ENCODE data around the gene GPR17. TPM values are rescaled to one million over a fixed set of nuclear protein-coding genes. Genes with fewer than 3 reads are reported as not detected.

Gene GPR17
- total RNA-seq, 1 donor from 2014 or later = not detected

- peak; percentile 59 for DNase-seq (ENCODE audit: extremely low spot score, unreplicated experiment)
- no peak overlapping the region for H3K4me3 Mint-ChIP-seq (ENCODE audit: unreplicated experiment)
- no peak overlapping the region for H3K27ac Mint-ChIP-seq (ENCODE audit: unreplicated experiment)
Measured at GRCh38 chr2:127611076-127611925, 34.7 kb upstream of the GPR17 start.

DNA sequence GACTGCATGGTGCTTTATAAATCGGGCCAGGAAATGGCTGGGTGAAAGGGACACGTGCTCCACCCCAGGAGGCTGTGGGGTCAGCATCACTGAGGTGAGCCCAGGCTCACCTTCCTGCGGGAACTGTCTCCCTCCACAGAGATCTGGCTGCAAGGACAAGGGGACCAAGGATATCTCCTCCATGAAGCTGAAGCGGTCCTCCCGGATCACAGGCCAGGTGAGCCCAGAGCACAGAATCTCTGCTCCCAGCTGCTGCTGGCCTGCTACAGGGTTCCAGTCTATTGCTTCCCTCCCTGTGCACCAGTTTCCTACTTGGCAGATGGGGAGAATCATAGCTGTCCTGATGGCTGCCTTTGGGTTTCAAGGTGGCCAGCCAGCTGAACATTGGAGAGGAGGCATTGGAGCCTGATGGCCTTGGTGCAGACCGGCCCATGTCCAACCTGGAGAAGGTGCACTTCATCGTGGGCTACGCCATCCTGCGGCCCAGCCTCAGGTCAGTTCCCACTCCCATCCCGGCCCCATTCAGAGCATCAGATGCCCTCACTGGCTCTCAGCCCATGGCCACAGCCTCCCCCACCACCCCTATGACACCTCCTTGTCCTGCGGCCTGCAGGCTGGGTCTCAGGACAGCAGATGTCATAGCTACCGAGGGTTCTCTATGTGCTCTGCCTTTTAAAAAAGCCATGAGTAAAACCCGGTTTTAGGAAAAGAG lies 33.7 kb upstream of the GPR17 start:
- H3K27me3 Mint-ChIP-seq (ENCODE audit: unreplicated experiment) = no peaks in the 10 kb centered on the region
- H3K4me1 Mint-ChIP-seq (ENCODE audit: unreplicated experiment) = no peaks in the 10 kb centered on the region
- H3K9me3 Mint-ChIP-seq (ENCODE audit: unreplicated experiment) = peaks cover 13% of the 10 kb centered on the region
- no peak overlapping the region for H3K27ac Mint-ChIP-seq (ENCODE audit: unreplicated experiment)
- H3K4me3 Mint-ChIP-seq (ENCODE audit: unreplicated experiment) = no peak overlapping the region
- H3K36me3 Mint-ChIP-seq (ENCODE audit: unreplicated experiment) = peaks cover 3% of the 10 kb centered on the region
- TF ChIP-seq, protein P1, sequence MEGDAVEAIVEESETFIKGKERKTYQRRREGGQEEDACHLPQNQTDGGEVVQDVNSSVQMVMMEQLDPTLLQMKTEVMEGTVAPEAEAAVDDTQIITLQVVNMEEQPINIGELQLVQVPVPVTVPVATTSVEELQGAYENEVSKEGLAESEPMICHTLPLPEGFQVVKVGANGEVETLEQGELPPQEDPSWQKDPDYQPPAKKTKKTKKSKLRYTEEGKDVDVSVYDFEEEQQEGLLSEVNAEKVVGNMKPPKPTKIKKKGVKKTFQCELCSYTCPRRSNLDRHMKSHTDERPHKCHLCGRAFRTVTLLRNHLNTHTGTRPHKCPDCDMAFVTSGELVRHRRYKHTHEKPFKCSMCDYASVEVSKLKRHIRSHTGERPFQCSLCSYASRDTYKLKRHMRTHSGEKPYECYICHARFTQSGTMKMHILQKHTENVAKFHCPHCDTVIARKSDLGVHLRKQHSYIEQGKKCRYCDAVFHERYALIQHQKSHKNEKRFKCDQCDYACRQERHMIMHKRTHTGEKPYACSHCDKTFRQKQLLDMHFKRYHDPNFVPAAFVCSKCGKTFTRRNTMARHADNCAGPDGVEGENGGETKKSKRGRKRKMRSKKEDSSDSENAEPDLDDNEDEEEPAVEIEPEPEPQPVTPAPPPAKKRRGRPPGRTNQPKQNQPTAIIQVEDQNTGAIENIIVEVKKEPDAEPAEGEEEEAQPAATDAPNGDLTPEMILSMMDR (IDR thresholded peaks at IDR 0.05) = no peak
- peak; percentile 76 for DNase-seq (ENCODE audit: extremely low spot score, unreplicated experiment)

More at GRCh38 chr2:127611076-127611925, 34.7 kb upstream of the GPR17 start:
- TF ChIP-seq, protein P1 (IDR thresholded peaks at IDR 0.05) = no peak
- H3K36me3 Mint-ChIP-seq (ENCODE audit: unreplicated experiment) = peaks cover 3% of the 10 kb centered on the region
- peaks cover 2% of the 10 kb centered on the region for H3K4me1 Mint-ChIP-seq (ENCODE audit: unreplicated experiment)
- no peaks in the 10 kb centered on the region for H3K27me3 Mint-ChIP-seq (ENCODE audit: unreplicated experiment)
- H3K9me3 Mint-ChIP-seq (ENCODE audit: unreplicated experiment) = peaks cover 13% of the 10 kb centered on the region

DNA sequence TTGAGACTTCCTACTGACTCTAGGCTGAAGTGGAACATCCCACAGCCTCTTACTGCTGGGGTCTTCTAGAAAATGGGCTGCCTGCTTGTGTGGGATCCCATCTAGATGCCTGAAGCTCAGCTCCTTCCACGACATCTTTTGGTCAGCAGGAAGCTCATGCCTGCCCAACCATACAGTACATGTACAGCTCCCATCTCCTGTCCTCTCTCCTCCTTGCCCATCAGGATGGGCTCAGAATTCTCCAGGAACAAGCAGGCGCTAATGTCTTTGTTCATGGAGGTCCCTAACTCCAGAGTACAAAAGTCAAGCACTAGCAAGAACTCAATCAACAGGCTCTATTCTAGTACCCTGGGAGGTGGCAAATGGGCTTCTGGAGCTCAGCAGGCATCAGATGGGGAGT lies 31.7 kb upstream of the GPR17 start:
- peak; percentile 48 for DNase-seq (ENCODE audit: extremely low spot score, unreplicated experiment)
- H3K27me3 Mint-ChIP-seq (ENCODE audit: unreplicated experiment) = no peaks in the 10 kb centered on the region
- peaks cover 3% of the 10 kb centered on the region for H3K36me3 Mint-ChIP-seq (ENCODE audit: unreplicated experiment)
- peaks cover 13% of the 10 kb centered on the region for H3K9me3 Mint-ChIP-seq (ENCODE audit: unreplicated experiment)
- TF ChIP-seq, protein P1 (IDR thresholded peaks at IDR 0.05) = no peak
- H3K27ac Mint-ChIP-seq (ENCODE audit: unreplicated experiment) = no peak overlapping the region
- H3K4me1 Mint-ChIP-seq (ENCODE audit: unreplicated experiment) = peaks cover 4% of the 10 kb centered on the region
- H3K4me3 Mint-ChIP-seq (ENCODE audit: unreplicated experiment) = no peak overlapping the region

DNA sequence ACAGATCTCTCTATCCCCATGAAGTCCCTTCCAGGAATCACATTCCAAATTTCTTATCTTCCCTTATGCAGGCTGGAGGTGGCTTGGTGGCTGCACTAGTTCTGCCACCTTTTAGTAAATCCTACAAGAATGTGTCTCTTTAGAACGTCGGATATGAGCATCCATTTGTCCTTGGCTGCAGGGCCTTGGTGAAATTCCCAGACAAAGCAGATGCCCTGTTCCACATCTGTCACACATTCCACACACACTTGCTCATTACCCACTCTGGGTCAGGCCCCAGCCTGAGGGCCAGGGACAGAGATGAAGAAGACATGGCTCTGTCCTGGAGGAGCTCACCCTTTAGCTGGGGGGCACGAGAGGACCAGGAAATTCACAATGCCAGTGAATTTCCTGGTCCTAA lies 31.2 kb upstream of the GPR17 start:
- peaks cover 13% of the 10 kb centered on the region for H3K9me3 Mint-ChIP-seq (ENCODE audit: unreplicated experiment)
- TF ChIP-seq, protein P1 (IDR thresholded peaks at IDR 0.05) = no peak

More for the DNA sequence above, 31.2 kb upstream of the GPR17 start:
- H3K36me3 Mint-ChIP-seq (ENCODE audit: unreplicated experiment) = peaks cover 3% of the 10 kb centered on the region
- H3K4me3 Mint-ChIP-seq (ENCODE audit: unreplicated experiment) = no peak overlapping the region
- H3K27me3 Mint-ChIP-seq (ENCODE audit: unreplicated experiment) = no peaks in the 10 kb centered on the region
- H3K4me1 Mint-ChIP-seq (ENCODE audit: unreplicated experiment) = peaks cover 4% of the 10 kb centered on the region
- peak; percentile 54 for DNase-seq (ENCODE audit: extremely low spot score, unreplicated experiment)
- no peak overlapping the region for H3K27ac Mint-ChIP-seq (ENCODE audit: unreplicated experiment)

All from osteocyte (in vitro differentiated cells).